ENCODE measurements around the gene DCAF10. TPM values are rescaled to one million over a fixed set of nuclear protein-coding genes. Genes with fewer than 3 reads are reported as not detected.

DCAF10 gene
- total and polyA plus RNA-seq, 10 of the 15 experiments (the other 5 are each of a cell fraction or from before 2014, with no cell fraction given): 3.9 to 21.7 (median 9.8) TPM

GRCh38 chr9:37836386-37836785 lies 35.8 kb downstream of the DCAF10 start (continued):
- no peak for TF ChIP-seq REST (IDR thresholded peaks at IDR 0.05; ENCODE audit: low read depth, low read length)
- no peak for TF ChIP-seq KAT2A (conservative IDR thresholded peaks at IDR 0.05; ENCODE audit: control insufficient read depth, low read depth, low read length)
- no peak for TF ChIP-seq FOS (IDR thresholded peaks at IDR 0.05; ENCODE audit: borderline replicate concordance, extremely low read depth, insufficient read length)
- TF ChIP-seq MYB (IDR thresholded peaks at IDR 0.05; ENCODE audit: borderline replicate concordance, low read depth, low read length): no peak
- TF ChIP-seq ZBED1 (IDR thresholded peaks at IDR 0.05; ENCODE audit: borderline replicate concordance): peak; percentile 41; the same call in 1 of the 2 replicates
- TF ChIP-seq NR2C2 (IDR thresholded peaks at IDR 0.05; ENCODE audit: borderline replicate concordance, control insufficient read depth, insufficient read length, low read depth): no peak
- no peak for TF ChIP-seq ZBTB11 (CRISPR knock-in tag; IDR thresholded peaks at IDR 0.05)
- no peak for TF ChIP-seq EP300 (IDR thresholded peaks at IDR 0.05; ENCODE audit: borderline replicate concordance in 1 of 2, control insufficient read depth in 1 of 2, low read depth in 2 of 2, low read length in 2 of 2)
- no peak for TF ChIP-seq ZNF687 (IDR thresholded peaks at IDR 0.05)
- no peak for TF ChIP-seq HCFC1 (IDR thresholded peaks at IDR 0.05; ENCODE audit: low read length)
- peak; percentile 85 for TF ChIP-seq ATF2 (IDR thresholded peaks at IDR 0.05; ENCODE audit: low read length)
- no peak for TF ChIP-seq ZNF384 (IDR thresholded peaks at IDR 0.05; ENCODE audit: borderline replicate concordance, low read depth, low read length)
- no peak for TF ChIP-seq MLLT1 (IDR thresholded peaks at IDR 0.05)

All from GM12878 (cell line).